Measurements from ENCODE around the gene PHF20.
"Not testable (repeated sequence)": the region's sequence is repeated elsewhere in the genome, so short reads cannot be mapped to it uniquely, and the experiment has no call there.

DNA sequence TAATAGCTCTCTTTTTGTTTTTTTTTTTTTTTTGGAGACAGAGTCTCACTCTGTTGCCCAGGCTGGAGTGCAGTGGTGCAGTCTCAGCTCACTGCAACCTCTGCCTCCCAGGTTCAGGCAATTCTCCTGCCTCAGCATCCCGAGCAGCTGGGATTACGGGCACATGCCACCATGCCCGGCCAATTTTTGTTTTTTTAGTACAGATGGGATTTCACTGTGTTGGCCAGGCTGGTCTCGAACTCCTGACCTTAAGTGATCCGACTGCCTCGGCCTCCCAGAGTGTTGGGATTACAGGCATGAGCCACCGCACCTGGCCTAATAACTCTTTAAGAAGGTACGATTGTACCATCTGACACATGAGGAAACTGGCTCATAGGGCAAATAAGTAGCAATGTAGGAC, 224.7 kb downstream of the PHF20 start:
- TF ChIP-seq CTCF (IDR thresholded peaks at IDR 0.05; ENCODE audit: extremely low read depth in 1 of 2, insufficient read depth in 1 of 2, low read depth in 1 of 2, low read length in 2 of 2); POLR2AphosphoS5 (IDR thresholded peaks at IDR 0.05; ENCODE audit: insufficient read depth, low read depth, low read length); POLR2A (IDR thresholded peaks at IDR 0.05; ENCODE audit: low read depth, low read length); MYC (IDR thresholded peaks at IDR 0.05; ENCODE audit: low read depth, low read length); EZH2 (IDR thresholded peaks at IDR 0.05; ENCODE audit: borderline replicate concordance, low read depth, low read length, severe bottlenecking); MAX (IDR thresholded peaks at IDR 0.05; ENCODE audit: insufficient read depth, insufficient read length); FOS (IDR thresholded peaks at IDR 0.05; ENCODE audit: borderline replicate concordance, insufficient read depth, low read length); GATA2 (IDR thresholded peaks at IDR 0.05; ENCODE audit: insufficient read depth, insufficient read length, low read depth, low read length): not testable (repeated sequence)
